Tibial nerve (tissue), 4 donors: ENCODE results near the gene NSG2. TPM values are rescaled to one million over a fixed set of nuclear protein-coding genes. Genes with fewer than 3 reads are reported as not detected.

ENCODE experiments used
- DNase-seq, 2 donors: peaks; one replicate each; pipeline ENCODE4 v3.0.0-alpha.2; 2019; ENCODE audit warnings: low spot score in 2 of 2
- H3K27ac ChIP-seq, 4 donors: fragments of 200-600 bp; sonication (generic) in 3 of 4; one replicate each; pipeline ENCODE4 v1.5.1; 2017 to 2019; ENCODE audit warnings: mild to moderate bottlenecking in 1 of 4
- H3K27me3 ChIP-seq, 2 donors: fragments of 200-600 bp; sonication (generic) in 1 of 2; one replicate each; pipeline versions ENCODE4 v1.5.1 to v1.6.0; 2017 to 2019
- H3K36me3 ChIP-seq, 3 donors: fragments of 200-600 bp; sonication (generic); one replicate each; pipeline ENCODE4 v1.5.1; 2018 to 2019
- H3K4me1 ChIP-seq, 4 donors: fragments of 200-600 bp; sonication (generic) in 3 of 4; one replicate each; pipeline ENCODE4 v1.5.1; 2017 to 2019
- H3K4me3 ChIP-seq, 4 donors: fragments of 200-600 bp; sonication (generic) in 3 of 4; one replicate each; pipeline ENCODE4 v1.5.1; 2017 to 2019; ENCODE audit warnings: mild to moderate bottlenecking in 1 of 4, moderate library complexity in 1 of 4
- H3K9me3 ChIP-seq, 4 donors: fragments of 200-600 bp; sonication (generic) in 3 of 4; one replicate each; pipeline ENCODE4 v1.5.1; 2017 to 2019
- EP300 ChIP-seq, 2 donors: sonication (generic); formaldehyde crosslinking; IDR thresholded peaks; one replicate each; pipeline ENCODE4 v1.6.1; 2017; ENCODE audit warnings: antibody characterized with exemption in 2 of 2, mild to moderate bottlenecking in 1 of 2
- POLR2A ChIP-seq, 2 donors: fragments of 450-650 bp; IDR thresholded peaks; one replicate each; pipeline ENCODE4 v1.6.1; 2017; ENCODE audit warnings: antibody characterized with exemption in 2 of 2, mild to moderate bottlenecking in 2 of 2, moderate library complexity in 2 of 2
- WGBS, 2 donors: methylation state at CpG; one replicate each; pipeline ENCODE4 v1.1.5; 2018; 5-methylcytosine and 5-hydroxymethylcytosine counted together
- total RNA-seq, 4 donors: library from RNA; depleted of rRNA; stranded (reverse); fragments of >200 nt; gene quantifications; one replicate each; pipeline ENCODE4 v1.1.0, GENCODE V29; 2016
- TF ChIP-seq, protein P1 (sequence below), 5 experiments: fragments of 200-600 bp in 3 of 5; fragments of 450-650 bp in 2 of 5; sonication (generic) in 3 of 5; IDR thresholded peaks; one replicate each; pipeline ENCODE4 v1.5.1; 2016 to 2019; ENCODE audit warnings: antibody characterized with exemption in 5 of 5, mild to moderate bottlenecking in 3 of 5, moderate library complexity in 2 of 5

NSG2 gene
- total RNA-seq, 4 donors from 2014 or later = not detected

- TF ChIP-seq, protein P1, sequence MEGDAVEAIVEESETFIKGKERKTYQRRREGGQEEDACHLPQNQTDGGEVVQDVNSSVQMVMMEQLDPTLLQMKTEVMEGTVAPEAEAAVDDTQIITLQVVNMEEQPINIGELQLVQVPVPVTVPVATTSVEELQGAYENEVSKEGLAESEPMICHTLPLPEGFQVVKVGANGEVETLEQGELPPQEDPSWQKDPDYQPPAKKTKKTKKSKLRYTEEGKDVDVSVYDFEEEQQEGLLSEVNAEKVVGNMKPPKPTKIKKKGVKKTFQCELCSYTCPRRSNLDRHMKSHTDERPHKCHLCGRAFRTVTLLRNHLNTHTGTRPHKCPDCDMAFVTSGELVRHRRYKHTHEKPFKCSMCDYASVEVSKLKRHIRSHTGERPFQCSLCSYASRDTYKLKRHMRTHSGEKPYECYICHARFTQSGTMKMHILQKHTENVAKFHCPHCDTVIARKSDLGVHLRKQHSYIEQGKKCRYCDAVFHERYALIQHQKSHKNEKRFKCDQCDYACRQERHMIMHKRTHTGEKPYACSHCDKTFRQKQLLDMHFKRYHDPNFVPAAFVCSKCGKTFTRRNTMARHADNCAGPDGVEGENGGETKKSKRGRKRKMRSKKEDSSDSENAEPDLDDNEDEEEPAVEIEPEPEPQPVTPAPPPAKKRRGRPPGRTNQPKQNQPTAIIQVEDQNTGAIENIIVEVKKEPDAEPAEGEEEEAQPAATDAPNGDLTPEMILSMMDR (IDR thresholded peaks at IDR 0.05) = no peak
- TF ChIP-seq EP300 (IDR thresholded peaks at IDR 0.05) (no peak), POLR2A (IDR thresholded peaks at IDR 0.05) (no peak)
- no peaks in the 10 kb centered on the region for H3K36me3 ChIP-seq
- H3K4me1 ChIP-seq = no peaks in the 10 kb centered on the region
- H3K4me3 ChIP-seq = no peak overlapping the region
- 62 to 71% methylated on average over 12 of the region's 12 CpGs for WGBS, 2 donors
- no peaks in the 10 kb centered on the region for H3K27me3 ChIP-seq
- no peaks in the 10 kb centered on the region for H3K9me3 ChIP-seq
- no peak overlapping the region for H3K27ac ChIP-seq
- no peak for DNase-seq
These were observed 37.7 kb downstream of the NSG2 start for GRCh38 chr5:174083056-174083827.

DNA sequence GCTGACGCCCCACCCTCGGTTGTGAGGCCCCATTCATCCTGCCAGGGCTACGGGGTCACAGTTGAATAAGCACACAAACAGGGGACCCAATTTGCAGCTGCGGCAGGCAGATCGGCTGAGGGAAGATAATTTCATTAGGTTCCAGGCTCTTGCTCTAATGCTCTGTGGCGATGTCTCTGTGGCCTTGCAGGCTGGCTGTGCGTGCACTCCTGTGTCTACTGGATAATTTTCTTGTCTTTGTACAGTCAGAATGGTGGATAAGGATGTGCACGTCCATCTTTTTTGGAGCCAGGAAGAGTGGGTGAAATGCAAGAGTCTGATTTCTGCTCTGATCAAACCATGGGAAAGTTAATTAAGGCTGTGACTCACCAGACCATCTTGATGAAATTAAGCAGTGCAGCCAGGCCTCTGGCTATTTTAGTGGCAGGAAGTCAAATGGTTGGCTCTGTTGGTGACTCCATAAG lies 39.2 kb downstream of the NSG2 start:
- no peak for DNase-seq
- no peak overlapping the region for H3K4me3 ChIP-seq
- H3K27ac ChIP-seq = no peak overlapping the region
- H3K9me3 ChIP-seq = no peaks in the 10 kb centered on the region
- no peaks in the 10 kb centered on the region for H3K27me3 ChIP-seq
- no peaks in the 10 kb centered on the region for H3K36me3 ChIP-seq
- WGBS, 2 donors = 49 to 70% methylated on average over 8 of the region's 8 CpGs
- TF ChIP-seq POLR2A (IDR thresholded peaks at IDR 0.05) (no peak), EP300 (IDR thresholded peaks at IDR 0.05) (no peak)
- TF ChIP-seq, protein P1 (IDR thresholded peaks at IDR 0.05) = no peak
- H3K4me1 ChIP-seq = no peaks in the 10 kb centered on the region

DNA sequence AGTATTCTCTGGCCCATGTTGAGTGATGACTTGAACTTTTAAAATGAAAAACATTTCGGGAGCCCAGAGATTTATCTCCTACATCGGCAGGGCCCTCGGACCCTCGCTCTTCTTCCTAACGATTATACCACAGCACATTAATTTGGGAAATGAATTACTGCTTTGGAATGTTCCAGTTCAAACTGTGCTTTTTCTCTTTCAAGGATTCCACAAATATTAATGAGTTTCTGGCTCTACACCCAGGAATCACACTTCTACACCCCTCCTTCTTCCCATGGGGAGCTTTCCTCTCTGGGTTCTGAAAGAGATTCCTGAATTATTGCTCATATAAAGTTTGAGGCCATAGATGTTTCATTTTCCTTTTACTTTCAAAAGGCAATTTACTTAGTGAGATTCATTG lies 41.2 kb downstream of the NSG2 start:
- Histone ChIP-seq H3K27ac (no peak overlapping the region), H3K9me3 (no peaks in the 10 kb centered on the region), H3K4me1 (no peaks in the 10 kb centered on the region), H3K36me3 (no peaks in the 10 kb centered on the region), H3K4me3 (no peak overlapping the region), H3K27me3 (no peaks in the 10 kb centered on the region)
- TF ChIP-seq POLR2A (IDR thresholded peaks at IDR 0.05) = no peak
- no peak for TF ChIP-seq EP300 (IDR thresholded peaks at IDR 0.05)
- TF ChIP-seq, protein P1 (IDR thresholded peaks at IDR 0.05) = no peak
- no peak for DNase-seq
- 61 to 75% methylated on average over 5 of the region's 5 CpGs for WGBS, 2 donors

DNA sequence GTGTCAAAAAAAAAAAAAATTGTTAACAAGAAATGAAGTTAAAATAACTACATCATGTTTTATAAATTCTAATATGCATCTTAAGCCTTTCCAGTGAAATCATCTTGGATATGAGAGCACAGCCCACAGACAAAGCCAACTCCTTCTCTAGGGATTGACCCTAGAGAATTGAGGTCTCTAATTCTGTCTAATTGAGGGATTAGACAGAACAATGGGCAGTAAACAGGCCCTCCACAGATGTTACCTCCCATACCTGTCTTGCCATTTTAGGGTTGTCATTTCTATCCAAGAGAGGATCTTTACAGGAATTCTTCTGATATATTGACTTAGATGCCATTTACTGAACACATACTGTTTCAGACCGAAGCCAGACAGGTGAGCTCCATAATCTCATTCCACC lies 42.3 kb downstream of the NSG2 start:
- Histone ChIP-seq H3K4me1 (no peaks in the 10 kb centered on the region), H3K9me3 (no peaks in the 10 kb centered on the region), H3K36me3 (no peaks in the 10 kb centered on the region), H3K27me3 (no peaks in the 10 kb centered on the region), H3K4me3 (no peak overlapping the region), H3K27ac (no peak overlapping the region)
- no peak for DNase-seq
- WGBS, 2 donors = 94 to 96% methylated on average over 1 of the region's 1 CpG
- TF ChIP-seq, protein P1 (IDR thresholded peaks at IDR 0.05) = no peak
- TF ChIP-seq EP300 (IDR thresholded peaks at IDR 0.05) (no peak), POLR2A (IDR thresholded peaks at IDR 0.05) (no peak)

- Histone ChIP-seq H3K27ac (no peak overlapping the region), H3K4me3 (no peak overlapping the region), H3K36me3 (no peaks in the 10 kb centered on the region), H3K9me3 (no peaks in the 10 kb centered on the region), H3K4me1 (no peaks in the 10 kb centered on the region), H3K27me3 (no peaks in the 10 kb centered on the region)
- WGBS, 2 donors = 48 to 69% methylated on average over 10 of the region's 10 CpGs
- DNase-seq = no peak
- TF ChIP-seq, protein P1 (IDR thresholded peaks at IDR 0.05) = no peak
- no peak for TF ChIP-seq EP300 (IDR thresholded peaks at IDR 0.05)
- no peak for TF ChIP-seq POLR2A (IDR thresholded peaks at IDR 0.05)
These were observed 44.6 kb downstream of the NSG2 start for GRCh38 chr5:174090129-174090528.
